ENCODE measurements around the gene SGPP1.

DNA sequence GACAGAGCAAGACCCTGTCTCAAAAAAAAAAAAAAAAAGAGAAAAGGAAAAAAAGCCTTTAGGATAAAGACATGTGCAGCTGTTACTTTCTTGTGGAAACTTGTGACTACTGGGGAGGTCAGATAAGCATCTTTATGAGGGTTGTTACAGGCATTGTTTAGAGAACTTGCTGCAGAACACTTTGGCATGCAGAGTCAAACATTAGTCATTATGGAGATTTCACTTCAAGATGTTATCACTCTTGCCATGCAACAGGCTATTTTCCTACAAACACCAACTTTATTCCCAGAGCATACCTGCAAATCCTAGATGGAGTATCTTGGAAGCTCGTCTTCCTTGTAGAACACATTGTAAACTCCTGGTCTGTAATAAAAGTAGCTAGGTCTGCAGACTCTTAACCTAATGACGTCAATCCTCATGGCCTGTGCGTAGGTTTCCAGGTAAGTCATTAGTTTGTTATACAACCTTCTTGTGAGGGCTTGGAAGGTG, 49.9 kb downstream of the SGPP1 start:
- TF ChIP-seq EZH2 (IDR thresholded peaks at IDR 0.05; ENCODE audit: low read length, unreplicated experiment) (no peak), CTCF (conservative IDR thresholded peaks at IDR 0.05; ENCODE audit: low read depth, low read length) (no peak), EZH2phosphoT487 (IDR thresholded peaks at IDR 0.05; ENCODE audit: borderline replicate concordance, low read length) (no peak)
